GM12865 (cell line): ENCODE measurements around the gene RAB3D.
A peak's percentile ranks its signal among the peaks of the same experiment; 100 is the strongest.
"Not testable (repeated sequence)": the region's sequence is repeated elsewhere in the genome, so short reads cannot be mapped to it uniquely, and the experiment has no call there.

Experiments
- DNase-seq: peaks from one replicate; pipeline ENCODE4 v3.0.0; 2010; ENCODE audit warnings: low read depth
- H3K4me3 ChIP-seq: 2 replicates; pipeline ENCODE4 v1.5.1; 2011; ENCODE audit warnings: mild to moderate bottlenecking, low read depth, low read length, control low read depth
- CTCF ChIP-seq: IDR thresholded peaks from 2 replicates; pipeline ENCODE4 v1.5.1; 2011; ENCODE audit warnings: low read length, control low read depth, low read depth, inconsistent platforms; ENCODE audit not compliant: insufficient read depth; ENCODE audit errors: missing control alignments

RAB3D gene

GRCh38 chr19:11324079-11324661 is 15.3 kb downstream of the RAB3D start:
- TF ChIP-seq CTCF, result no peak
- peak; percentile 90 for DNase-seq
- no peak overlapping the region; the same call in 1 of the 2 replicates for H3K4me3 ChIP-seq

- no peak for DNase-seq
These were observed 15.8 kb downstream of the RAB3D start for GRCh38 chr19:11323601-11324078.

GRCh38 chr19:11322269-11323024 is 17.0 kb downstream of the RAB3D start:
- TF ChIP-seq CTCF, result no peak
- no peak for DNase-seq
- no peak overlapping the region for H3K4me3 ChIP-seq

More at GRCh38 chr19:11323601-11324078, 15.8 kb downstream of the RAB3D start:
- no peak overlapping the region for H3K4me3 ChIP-seq
- TF ChIP-seq CTCF, result no peak

GRCh38 chr19:11321191-11322126 is 18.0 kb downstream of the RAB3D start:
- H3K4me3 ChIP-seq, result no peak overlapping the region
- no peak for DNase-seq
- peak; percentile 9 for TF ChIP-seq CTCF

GRCh38 chr19:11320278-11320995 is 19.0 kb downstream of the RAB3D start:
- not testable (repeated sequence) for H3K4me3 ChIP-seq, DNase-seq

- no peak overlapping the region for H3K4me3 ChIP-seq
- TF ChIP-seq CTCF, result no peak
- no peak for DNase-seq
These were observed 33.1 kb downstream of the RAB3D start for GRCh38 chr19:11306337-11306736.
